Measurements from ENCODE around the gene UGDH. TPM values are rescaled to one million over a fixed set of nuclear protein-coding genes. Genes with fewer than 3 reads are reported as not detected.

The UGDH gene
- 10 to 100 TPM in 4 of 5 donors, 1 to 10 TPM in 1; 7.6 to 22.8 (median 18.2) TPM for total RNA-seq
- total RNA-seq (2013) = 13.1 TPM
- total RNA-seq = 5.2 to 40.3 (median 11.8) reads per million in 29 experiments

DNA sequence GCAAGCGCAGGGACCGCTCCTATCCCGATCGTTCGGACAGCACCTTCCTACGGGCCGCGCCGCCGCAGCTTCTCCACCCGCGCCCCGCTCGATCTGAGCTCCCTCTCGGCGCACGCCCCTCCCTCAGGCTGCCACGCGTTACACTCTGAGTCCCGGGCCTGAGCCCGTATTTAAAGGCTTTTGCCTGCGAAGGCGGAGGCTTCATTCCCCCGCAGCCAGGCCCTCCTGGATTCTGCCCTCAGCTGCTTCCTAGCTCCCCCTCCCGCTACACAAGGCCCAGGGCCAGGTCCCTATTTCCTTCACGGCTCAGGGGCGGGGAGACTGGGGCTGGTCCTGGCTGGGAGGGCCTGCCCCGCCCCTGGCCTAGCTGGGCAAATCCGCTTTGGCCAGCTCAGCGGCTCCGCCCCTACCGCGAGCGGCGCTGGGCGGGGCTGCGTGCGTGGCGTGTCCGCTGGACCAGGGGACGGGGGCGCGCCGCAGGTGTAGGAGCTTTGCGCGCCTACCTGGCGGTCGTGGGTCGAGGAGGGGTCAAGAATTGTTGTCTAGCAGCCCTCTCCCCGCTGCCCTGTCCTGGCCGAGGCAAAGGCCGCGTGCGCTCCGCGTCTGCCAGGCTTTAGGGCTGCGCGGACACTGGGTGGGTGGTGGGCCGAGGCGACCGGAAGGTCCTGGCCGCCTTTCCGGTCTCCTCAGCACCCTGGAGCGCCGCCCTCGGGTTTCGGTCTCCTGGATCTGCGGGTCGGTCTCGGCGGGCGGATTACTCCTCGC, at the start of gene UGDH:
UGDH (minus strand) TSS at position 144 of the 765 bp plus-strand sequence. CDS start 5,927 bp downstream, outside the sequence.
- Mint-ChIP-seq H3K27ac (peak within 1 kb of the TSS; percentile 89 to 94), H3K4me3 (peak within 1 kb of the TSS; percentile 95 to 96 (median 96)), H3K9me3 (peaks cover 4 to 22% (median 21%) of the 10 kb centered on the region in 3 donors), H3K4me1 (peaks cover 13 to 24% (median 21%) of the 10 kb centered on the region in 3 donors), H3K27me3 (no peaks in the 10 kb centered on the region), H3K36me3 (peaks cover 18% of the 10 kb centered on the region)
- H3K27ac ChIP-seq (ENCODE audit: low read length) = peak within 1 kb of the TSS; percentile 44
- no peaks in the 10 kb centered on the region for H3K9me3 ChIP-seq
- 0% methylated on average over 72 of the region's 73 CpGs for WGBS (ENCODE audit: insufficient coverage)
- H3K4me3 ChIP-seq (ENCODE audit: control insufficient read depth in 1 of 2, extremely low read depth in 1 of 2, low read length in 1 of 2) = peak within 1 kb of the TSS; percentile 77 to 92
- no peaks in the 10 kb centered on the region for H3K36me3 ChIP-seq (ENCODE audit: control insufficient read depth in 2 of 2, extremely low read depth in 1 of 2, insufficient read depth in 1 of 2, low read length in 1 of 2)
- POLR2A ChIA-PET = interaction anchor here in 1 of 2 donors (1.0 to 1.1 kb wide), 2 partner anchors 110 to 530 kb away, joined by 4 read pairs; no protein-coding TSS in a partner anchor
- peak; percentile 77 to 94 (median 86) for DNase-seq
- no peaks in the 10 kb centered on the region for H3K27me3 ChIP-seq (replicated peaks in 1 of 2; ENCODE audit: control insufficient read depth in 2 of 2, extremely low read depth in 1 of 2, insufficient read depth in 2 of 2, low read length in 1 of 2)
- H3K4me1 ChIP-seq (ENCODE audit: control insufficient read depth in 1 of 2, extremely low read depth in 1 of 2, insufficient read depth in 2 of 2, low read length in 2 of 2) = peaks cover 3 to 15% of the 10 kb centered on the region in 2 experiments
- CTCF ChIA-PET = interaction anchor here in 1 of 2 donors (0.6 to 1.3 kb wide), 5 partner anchors 67 to 1198 kb away, joined by 3 to 9 read pairs (median 5); partner anchors contain the start of gene SMIM14
- peak; percentile 98 to 100 (median 99) for ATAC-seq (replicated peaks in 1 of 4)

DNA sequence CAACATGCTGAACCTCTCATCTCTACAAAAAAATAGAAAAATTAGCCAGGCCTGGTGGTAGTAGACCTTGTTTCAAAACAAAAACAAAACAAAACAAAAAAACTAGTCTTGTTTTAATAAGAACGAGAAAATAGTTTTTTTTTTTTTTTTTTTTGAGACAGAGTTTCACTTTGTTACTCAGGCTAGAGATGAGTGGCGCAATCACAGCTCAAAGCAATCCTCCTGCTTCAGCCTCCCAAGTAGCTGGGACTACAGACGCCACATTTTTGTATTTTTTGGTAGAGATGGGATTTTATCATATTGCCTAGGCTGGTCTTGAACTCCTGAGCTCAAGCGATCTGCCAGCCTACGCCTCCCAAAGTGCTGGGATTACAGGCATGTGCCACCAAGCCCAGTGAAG, 47.7 kb upstream of the UGDH start:
- Histone ChIP-seq H3K4me1 (ENCODE audit: control insufficient read depth in 1 of 2, extremely low read depth in 1 of 2, insufficient read depth in 2 of 2, low read length in 2 of 2) (no peaks in the 10 kb centered on the region), H3K27me3 (replicated peaks in 1 of 2; ENCODE audit: control insufficient read depth in 2 of 2, extremely low read depth in 1 of 2, insufficient read depth in 2 of 2, low read length in 1 of 2) (no peaks in the 10 kb centered on the region), H3K4me3 (ENCODE audit: control insufficient read depth in 1 of 2, extremely low read depth in 1 of 2, low read length in 1 of 2) (no peak overlapping the region), H3K27ac (ENCODE audit: low read length) (no peak overlapping the region), H3K9me3 (no peaks in the 10 kb centered on the region), H3K36me3 (ENCODE audit: control insufficient read depth in 2 of 2, extremely low read depth in 1 of 2, insufficient read depth in 1 of 2, low read length in 1 of 2) (no peaks in the 10 kb centered on the region)
- H3K36me3 Mint-ChIP-seq = peaks cover 10% of the 10 kb centered on the region
- WGBS (ENCODE audit: insufficient coverage) = no CpG with 5 or more reads among the region's 5 CpGs
- H3K27me3 Mint-ChIP-seq = no peaks in the 10 kb centered on the region
- DNase-seq (no peak), ATAC-seq (replicated peaks in 1 of 4) (no peak)
- no peaks in the 10 kb centered on the region for H3K4me1 Mint-ChIP-seq
- H3K9me3 Mint-ChIP-seq = no peaks in the 10 kb centered on the region
- CTCF ChIA-PET = interaction anchor here (0.6 to 0.7 kb wide), 3 partner anchors 25 to 84 kb away, joined by 3 to 12 read pairs (median 6); no protein-coding TSS in a partner anchor
- no peak overlapping the region for H3K4me3 Mint-ChIP-seq
- no peak overlapping the region for H3K27ac Mint-ChIP-seq
- POLR2A ChIA-PET = interaction anchor here (0.6 kb wide), 2 partner anchors 15 to 220 kb away, joined by 3 read pairs; no protein-coding TSS in a partner anchor

DNA sequence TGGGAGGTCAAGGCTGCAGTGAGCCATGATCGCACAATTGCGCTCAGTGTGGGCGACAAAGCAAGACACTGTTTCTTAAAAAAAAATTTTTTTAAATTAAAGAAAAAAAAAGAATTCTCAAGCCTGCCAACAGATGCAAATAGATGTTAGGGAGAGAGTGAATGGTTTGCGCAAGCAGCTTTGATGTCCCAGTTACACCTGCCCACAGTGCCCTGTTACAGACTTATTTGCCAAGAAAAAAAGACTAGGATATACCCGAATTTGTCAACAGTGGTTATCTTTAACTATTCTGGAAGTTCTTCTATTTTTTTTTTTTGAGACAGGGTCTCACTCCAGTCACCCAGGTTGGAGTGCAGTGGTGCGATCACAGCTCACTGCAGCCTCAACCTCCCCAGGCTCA, 44.3 kb upstream of the UGDH start:
- Histone ChIP-seq H3K36me3 (ENCODE audit: control insufficient read depth in 2 of 2, extremely low read depth in 1 of 2, insufficient read depth in 1 of 2, low read length in 1 of 2) (no peaks in the 10 kb centered on the region), H3K4me1 (ENCODE audit: control insufficient read depth in 1 of 2, extremely low read depth in 1 of 2, insufficient read depth in 2 of 2, low read length in 2 of 2) (peaks cover 0 to 2% of the 10 kb centered on the region in 2 experiments), H3K9me3 (no peaks in the 10 kb centered on the region), H3K4me3 (ENCODE audit: control insufficient read depth in 1 of 2, extremely low read depth in 1 of 2, low read length in 1 of 2) (no peak overlapping the region), H3K27me3 (replicated peaks in 1 of 2; ENCODE audit: control insufficient read depth in 2 of 2, extremely low read depth in 1 of 2, insufficient read depth in 2 of 2, low read length in 1 of 2) (no peaks in the 10 kb centered on the region), H3K27ac (ENCODE audit: low read length) (no peak overlapping the region)
- WGBS (ENCODE audit: insufficient coverage) = no CpG with 5 or more reads among the region's 6 CpGs
- ChIA-PET POLR2A (no interaction called here), CTCF (no interaction called here)
- no peaks in the 10 kb centered on the region for H3K27me3 Mint-ChIP-seq
- no peak overlapping the region for H3K27ac Mint-ChIP-seq
- no peaks in the 10 kb centered on the region for H3K9me3 Mint-ChIP-seq
- H3K4me1 Mint-ChIP-seq = peaks cover 0 to 7% (median 0%) of the 10 kb centered on the region in 3 donors
- H3K36me3 Mint-ChIP-seq = peaks cover 9% of the 10 kb centered on the region
- H3K4me3 Mint-ChIP-seq = no peak overlapping the region
- no peak for ATAC-seq (replicated peaks in 1 of 4)
- no peak for DNase-seq

DNA sequence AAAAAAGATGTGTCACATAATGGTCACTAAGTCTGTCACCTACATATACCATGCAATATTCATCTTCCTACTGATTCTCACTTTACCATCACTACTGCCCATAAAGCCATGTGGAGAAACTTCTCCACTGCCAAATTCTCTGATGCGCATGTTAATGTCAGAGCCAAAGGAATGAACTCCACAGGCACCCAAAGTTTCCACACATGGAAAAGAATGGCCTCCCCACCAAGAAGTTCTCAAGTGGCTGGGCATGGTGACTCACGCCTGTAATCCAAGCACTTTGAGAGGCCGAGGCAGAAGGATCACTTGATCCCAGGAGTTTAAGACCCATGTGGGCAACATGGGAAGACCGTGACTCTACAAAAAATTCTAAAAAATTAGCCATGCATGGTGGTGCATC, 43.8 kb upstream of the UGDH start:
- ATAC-seq (replicated peaks in 1 of 4) (no peak), DNase-seq (no peak)
- Mint-ChIP-seq H3K4me1 (peaks cover 0 to 7% (median 0%) of the 10 kb centered on the region in 3 donors), H3K27ac (no peak overlapping the region), H3K9me3 (peaks cover 0 to 2% (median 1%) of the 10 kb centered on the region in 3 donors), H3K36me3 (peaks cover 13% of the 10 kb centered on the region), H3K4me3 (no peak overlapping the region), H3K27me3 (no peaks in the 10 kb centered on the region)
- no peaks in the 10 kb centered on the region for H3K27me3 ChIP-seq (replicated peaks in 1 of 2; ENCODE audit: control insufficient read depth in 2 of 2, extremely low read depth in 1 of 2, insufficient read depth in 2 of 2, low read length in 1 of 2)
- H3K27ac ChIP-seq (ENCODE audit: low read length) = no peak overlapping the region
- ChIA-PET CTCF (no interaction called here), POLR2A (no interaction called here)
- 100% methylated on average over 1 of the region's 4 CpGs for WGBS (ENCODE audit: insufficient coverage)
- no peaks in the 10 kb centered on the region for H3K9me3 ChIP-seq
- no peak overlapping the region for H3K4me3 ChIP-seq (ENCODE audit: control insufficient read depth in 1 of 2, extremely low read depth in 1 of 2, low read length in 1 of 2)
- peaks cover 0 to 2% of the 10 kb centered on the region in 2 experiments for H3K4me1 ChIP-seq (ENCODE audit: control insufficient read depth in 1 of 2, extremely low read depth in 1 of 2, insufficient read depth in 2 of 2, low read length in 2 of 2)
- H3K36me3 ChIP-seq (ENCODE audit: control insufficient read depth in 2 of 2, extremely low read depth in 1 of 2, insufficient read depth in 1 of 2, low read length in 1 of 2) = no peaks in the 10 kb centered on the region

DNA sequence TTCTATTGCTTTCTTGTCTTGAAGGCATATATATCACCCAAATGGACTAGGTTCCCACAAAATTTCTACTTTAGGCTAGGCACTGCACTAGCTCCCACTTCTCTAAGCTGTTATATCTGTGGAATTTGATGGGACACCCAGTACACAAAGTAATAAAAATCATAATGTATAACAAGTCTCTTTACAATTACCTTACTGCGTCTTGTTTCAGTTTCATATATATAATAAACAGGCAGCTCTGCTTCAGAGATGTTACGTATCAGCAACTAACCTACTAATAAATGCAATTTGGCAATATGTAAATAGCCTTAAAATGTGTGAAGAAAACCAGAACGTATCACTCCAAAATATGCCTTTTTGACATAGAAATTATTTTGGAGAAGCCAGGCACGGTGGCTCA, 42.0 kb upstream of the UGDH start:
- peaks cover 0 to 4% of the 10 kb centered on the region in 2 donors for H3K36me3 ChIP-seq (ENCODE audit: control insufficient read depth in 2 of 2, extremely low read depth in 1 of 2, insufficient read depth in 1 of 2, low read length in 1 of 2)
- Mint-ChIP-seq H3K4me1 (peaks cover 0 to 7% (median 0%) of the 10 kb centered on the region in 3 donors), H3K4me3 (no peak overlapping the region), H3K36me3 (peaks cover 23% of the 10 kb centered on the region), H3K27me3 (no peaks in the 10 kb centered on the region), H3K27ac (no peak overlapping the region), H3K9me3 (peaks cover 0 to 4% (median 4%) of the 10 kb centered on the region in 3 donors)
- H3K4me3 ChIP-seq (ENCODE audit: control insufficient read depth in 1 of 2, extremely low read depth in 1 of 2, low read length in 1 of 2) = no peak overlapping the region
- 88% methylated on average over 1 of the region's 4 CpGs for WGBS (ENCODE audit: insufficient coverage)
- ChIA-PET CTCF (interaction anchor here (0.6 kb wide), 2 partner anchors 16 to 61 kb away, joined by 3 to 4 read pairs; no protein-coding TSS in a partner anchor), POLR2A (no interaction called here)
- ATAC-seq (replicated peaks in 1 of 4) = no peak
- no peaks in the 10 kb centered on the region for H3K27me3 ChIP-seq (replicated peaks in 1 of 2; ENCODE audit: control insufficient read depth in 2 of 2, extremely low read depth in 1 of 2, insufficient read depth in 2 of 2, low read length in 1 of 2)
- H3K27ac ChIP-seq (ENCODE audit: low read length) = no peak overlapping the region
- DNase-seq = no peak
- H3K9me3 ChIP-seq = no peaks in the 10 kb centered on the region
- peaks cover 0 to 2% of the 10 kb centered on the region in 2 experiments for H3K4me1 ChIP-seq (ENCODE audit: control insufficient read depth in 1 of 2, extremely low read depth in 1 of 2, insufficient read depth in 2 of 2, low read length in 2 of 2)

DNA sequence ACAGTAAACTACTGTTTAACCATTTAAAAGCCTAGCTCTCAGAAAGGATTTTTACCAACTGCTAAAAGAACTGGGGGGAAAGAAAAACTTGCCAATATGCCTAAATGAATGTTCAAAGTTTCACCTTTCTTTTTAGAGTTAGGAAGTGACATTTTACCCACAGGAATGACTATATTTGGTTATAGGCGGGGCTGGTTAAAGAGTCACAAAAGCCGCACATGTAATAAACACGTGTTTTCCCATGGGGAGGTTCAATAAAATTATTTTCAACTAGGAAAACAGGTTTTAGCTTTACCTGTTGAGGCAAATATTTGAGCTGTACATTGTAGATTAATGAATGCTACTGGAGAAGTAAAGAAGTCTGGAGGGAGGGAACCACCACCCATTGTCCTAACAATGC, 41.6 kb upstream of the UGDH start:
- Histone ChIP-seq H3K36me3 (ENCODE audit: control insufficient read depth in 2 of 2, extremely low read depth in 1 of 2, insufficient read depth in 1 of 2, low read length in 1 of 2) (peaks cover 0 to 4% of the 10 kb centered on the region in 2 donors), H3K27me3 (replicated peaks in 1 of 2; ENCODE audit: control insufficient read depth in 2 of 2, extremely low read depth in 1 of 2, insufficient read depth in 2 of 2, low read length in 1 of 2) (no peaks in the 10 kb centered on the region), H3K4me1 (ENCODE audit: control insufficient read depth in 1 of 2, extremely low read depth in 1 of 2, insufficient read depth in 2 of 2, low read length in 2 of 2) (peaks cover 0 to 2% of the 10 kb centered on the region in 2 experiments), H3K4me3 (ENCODE audit: control insufficient read depth in 1 of 2, extremely low read depth in 1 of 2, low read length in 1 of 2) (no peak overlapping the region), H3K27ac (ENCODE audit: low read length) (no peak overlapping the region), H3K9me3 (no peaks in the 10 kb centered on the region)
- peaks cover 25% of the 10 kb centered on the region for H3K36me3 Mint-ChIP-seq
- no peak overlapping the region for H3K4me3 Mint-ChIP-seq
- no peak for ATAC-seq (replicated peaks in 1 of 4)
- H3K27me3 Mint-ChIP-seq = no peaks in the 10 kb centered on the region
- WGBS (ENCODE audit: insufficient coverage) = no CpG with 5 or more reads among the region's 3 CpGs
- peak in 1 of 35 experiments; percentile 8 for DNase-seq
- peaks cover 0 to 7% (median 0%) of the 10 kb centered on the region in 3 donors for H3K4me1 Mint-ChIP-seq
- POLR2A ChIA-PET = no interaction called here
- H3K27ac Mint-ChIP-seq = no peak overlapping the region
- CTCF ChIA-PET = interaction anchor here in 1 of 2 donors (0.6 kb wide), 2 partner anchors 16 to 180 kb away, joined by 4 read pairs; no protein-coding TSS in a partner anchor
- H3K9me3 Mint-ChIP-seq = peaks cover 0 to 4% (median 4%) of the 10 kb centered on the region in 3 donors
